ENCODE measurements around the gene NBEAL1. TPM values are rescaled to one million over a fixed set of nuclear protein-coding genes. Genes with fewer than 3 reads are reported as not detected.
"Not testable (repeated sequence)": the region's sequence is repeated elsewhere in the genome, so short reads cannot be mapped to it uniquely, and the experiment has no call there.

NBEAL1 gene
- 10 to 100 TPM; 12.9 to 16.0 TPM for total RNA-seq

DNA sequence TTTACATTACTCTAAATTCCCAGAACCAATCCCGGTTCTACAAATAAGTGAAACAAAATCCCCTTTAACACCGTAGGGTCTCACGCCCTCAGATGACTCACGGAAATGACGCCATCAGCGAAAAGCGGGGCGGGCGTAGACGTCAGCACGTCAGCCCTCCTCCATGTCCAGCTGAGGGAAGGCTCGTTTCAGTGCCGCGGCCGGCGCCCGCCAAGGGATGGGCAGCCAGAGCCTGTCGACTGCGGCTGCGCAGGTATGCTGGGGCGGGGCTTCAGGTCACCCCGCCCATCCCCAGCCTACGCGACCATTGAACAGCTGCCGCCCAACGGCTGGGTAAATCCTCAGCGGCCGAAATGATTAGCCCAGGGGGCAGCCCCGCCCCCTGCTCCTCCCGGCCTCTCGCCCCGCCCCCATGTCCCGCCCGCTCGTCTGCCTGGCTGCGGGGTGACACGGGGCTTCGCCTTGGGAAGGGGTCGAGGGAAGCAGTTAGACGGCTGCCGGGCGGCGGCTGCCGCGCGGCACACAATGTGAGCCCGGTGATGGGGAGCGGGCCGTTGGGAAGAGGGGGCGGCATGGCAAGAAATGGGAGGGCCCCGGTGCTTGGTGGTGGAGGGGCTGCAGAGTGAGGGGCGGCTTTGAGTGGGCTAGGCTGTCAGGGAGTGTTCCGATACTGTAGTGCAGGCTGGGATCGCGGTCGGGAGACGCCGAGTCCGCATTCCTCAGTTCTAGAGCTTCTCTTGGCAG is at the start of gene NBEAL1:
Gene NBEAL1, plus strand, starts transcription at position 420 of the 744 bp plus-strand sequence. CDS start 1,510 bp downstream, outside the sequence.
- peaks cover 45% of the 10 kb centered on the region for H3K4me1 Mint-ChIP-seq (ENCODE audit: low read depth)
- H3K36me3 Mint-ChIP-seq (ENCODE audit: insufficient read depth in 2 of 2): peaks cover 0 to 2% of the 10 kb centered on the region in 2 donors
- H3K4me3 Mint-ChIP-seq: peak within 1 kb of the TSS; percentile 92 to 99
- DNase-seq (peak; percentile 97 to 99), ATAC-seq (replicated peaks in 1 of 2) (peak; percentile 95 to 96)
- H3K27me3 Mint-ChIP-seq (ENCODE audit: low read depth): peaks cover 9% of the 10 kb centered on the region
- H3K9me3 Mint-ChIP-seq: no peaks in the 10 kb centered on the region
- H3K27ac Mint-ChIP-seq: peak within 1 kb of the TSS; percentile 96

DNA sequence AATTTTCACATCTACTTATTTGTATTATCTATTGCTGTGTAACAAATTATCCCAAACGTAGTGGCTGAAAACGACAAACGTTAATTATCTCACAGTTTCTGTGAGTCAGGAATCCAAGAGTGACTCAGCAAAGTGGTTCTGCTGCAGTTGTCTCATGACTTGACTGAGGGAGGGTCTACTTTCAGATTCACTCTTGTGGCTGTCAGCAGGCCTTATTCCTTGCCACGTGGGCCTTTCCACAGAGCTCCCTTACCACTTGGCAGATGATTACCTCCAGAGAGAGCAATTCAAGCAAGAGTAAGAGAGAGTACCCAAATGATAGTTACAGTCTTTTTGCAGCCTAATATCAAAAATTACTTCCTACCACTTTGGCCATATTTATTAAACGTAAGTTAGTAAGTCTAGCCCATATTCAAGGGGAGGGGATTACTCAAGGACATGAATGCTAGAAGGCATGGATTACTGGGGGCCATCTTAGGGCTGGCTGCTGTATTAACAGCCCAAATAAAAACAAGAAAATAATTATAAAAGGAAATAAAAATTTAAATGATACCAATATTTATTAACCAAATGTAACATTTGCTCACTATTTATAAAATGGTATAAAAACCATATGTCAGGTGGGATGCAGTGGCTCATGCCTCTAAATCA is 48.7 kb upstream of the NBEAL1 start:
- DNase-seq: peak; percentile 32 to 37
- Mint-ChIP-seq H3K9me3 (no peaks in the 10 kb centered on the region), H3K4me3 (no peak overlapping the region), H3K27me3 (ENCODE audit: low read depth) (no peaks in the 10 kb centered on the region), H3K4me1 (ENCODE audit: low read depth) (peaks cover 5% of the 10 kb centered on the region), H3K27ac (no peak overlapping the region), H3K36me3 (ENCODE audit: insufficient read depth in 2 of 2) (no peaks in the 10 kb centered on the region)
- peak; percentile 81 to 97 for ATAC-seq (replicated peaks in 1 of 2)

DNA sequence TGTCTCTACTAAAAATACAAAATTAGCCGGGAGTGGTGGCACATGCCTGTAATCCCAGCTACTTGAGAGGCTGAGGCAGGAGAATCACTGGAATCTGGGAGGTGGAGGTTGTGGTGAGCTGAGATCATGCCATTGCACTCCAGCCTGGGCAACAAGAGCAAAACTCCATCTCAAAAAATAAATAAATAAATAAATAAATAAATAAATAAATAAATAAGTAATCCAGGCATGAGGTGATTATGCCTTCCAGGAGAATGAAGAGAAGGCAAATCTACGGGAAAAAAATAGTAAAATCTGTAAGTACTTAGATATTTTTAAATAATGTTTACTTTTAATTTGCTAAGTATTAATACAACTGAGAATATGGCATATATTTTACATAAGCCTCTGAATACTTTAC is 45.3 kb upstream of the NBEAL1 start:
- not testable (repeated sequence) for ATAC-seq (replicated peaks in 1 of 2); H3K27ac Mint-ChIP-seq

DNA sequence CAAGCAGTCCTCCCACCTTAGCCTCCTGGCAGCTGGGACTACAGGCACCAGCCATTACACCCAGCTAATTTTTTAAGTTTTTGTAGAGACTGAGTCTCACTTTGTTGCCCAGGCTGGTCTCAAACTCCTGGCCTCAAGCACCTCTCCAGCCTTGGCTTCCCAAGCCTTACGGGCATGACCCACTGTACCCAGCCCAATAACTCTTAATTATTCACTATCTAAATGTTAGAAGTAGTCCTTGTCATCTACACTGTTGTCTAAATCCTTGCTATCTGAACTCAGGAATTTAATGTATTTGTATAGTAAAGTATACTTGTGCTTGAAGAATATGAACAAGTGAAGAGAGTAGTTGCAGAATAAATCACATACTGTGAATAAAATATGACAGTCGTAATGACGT is 37.9 kb upstream of the NBEAL1 start:
- DNase-seq (no peak), ATAC-seq (replicated peaks in 1 of 2) (no peak)
- Mint-ChIP-seq H3K9me3 (no peaks in the 10 kb centered on the region), H3K4me1 (ENCODE audit: low read depth) (no peaks in the 10 kb centered on the region), H3K27ac (no peak overlapping the region), H3K27me3 (ENCODE audit: low read depth) (no peaks in the 10 kb centered on the region), H3K4me3 (no peak overlapping the region), H3K36me3 (ENCODE audit: insufficient read depth in 2 of 2) (no peaks in the 10 kb centered on the region)

More for the DNA sequence above, 45.3 kb upstream of the NBEAL1 start:
- H3K4me3 Mint-ChIP-seq; H3K4me1 Mint-ChIP-seq (ENCODE audit: low read depth); H3K36me3 Mint-ChIP-seq (ENCODE audit: insufficient read depth in 2 of 2); DNase-seq; H3K9me3 Mint-ChIP-seq; H3K27me3 Mint-ChIP-seq (ENCODE audit: low read depth): not testable (repeated sequence)

DNA sequence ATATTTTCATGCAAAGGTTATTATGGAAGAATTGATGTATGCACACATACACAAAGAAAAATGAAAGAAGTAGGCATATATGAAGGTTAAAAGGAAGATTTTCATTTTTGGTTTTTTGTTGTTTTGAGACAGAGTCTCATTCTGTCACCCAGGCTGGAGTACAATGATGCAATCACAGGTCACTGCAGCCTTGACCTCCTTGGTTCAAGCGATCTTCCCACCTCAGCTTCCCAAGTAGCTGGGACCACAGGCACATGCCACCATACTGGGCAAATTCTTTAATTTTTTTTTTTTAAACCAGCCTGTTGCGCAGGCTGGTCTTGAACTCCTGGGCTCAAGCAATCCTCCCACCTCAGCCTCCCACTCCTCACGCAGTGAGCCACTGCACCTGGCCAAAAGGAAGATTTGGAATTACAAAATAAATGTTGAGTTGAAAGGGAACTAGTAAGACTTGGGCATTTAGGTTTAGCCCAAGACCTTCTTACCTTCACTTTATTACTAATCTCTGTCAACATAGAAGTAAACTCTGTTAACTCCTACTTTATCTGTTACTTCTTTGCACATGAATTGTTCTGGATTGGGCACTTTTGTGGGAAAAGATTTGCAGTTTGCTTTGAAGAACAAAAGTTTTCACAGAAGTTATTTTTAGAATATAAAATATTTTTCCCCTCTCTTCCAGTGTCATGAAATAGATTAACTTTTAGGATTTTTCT is 31.7 kb upstream of the NBEAL1 start:
- H3K36me3 Mint-ChIP-seq (ENCODE audit: insufficient read depth in 2 of 2): no peaks in the 10 kb centered on the region
- H3K4me3 Mint-ChIP-seq: no peak overlapping the region
- no peaks in the 10 kb centered on the region for H3K9me3 Mint-ChIP-seq
- no peaks in the 10 kb centered on the region for H3K27me3 Mint-ChIP-seq (ENCODE audit: low read depth)
- ATAC-seq (replicated peaks in 1 of 2) (no peak), DNase-seq (no peak)
- H3K4me1 Mint-ChIP-seq (ENCODE audit: low read depth): no peaks in the 10 kb centered on the region
- H3K27ac Mint-ChIP-seq: no peak overlapping the region

DNA sequence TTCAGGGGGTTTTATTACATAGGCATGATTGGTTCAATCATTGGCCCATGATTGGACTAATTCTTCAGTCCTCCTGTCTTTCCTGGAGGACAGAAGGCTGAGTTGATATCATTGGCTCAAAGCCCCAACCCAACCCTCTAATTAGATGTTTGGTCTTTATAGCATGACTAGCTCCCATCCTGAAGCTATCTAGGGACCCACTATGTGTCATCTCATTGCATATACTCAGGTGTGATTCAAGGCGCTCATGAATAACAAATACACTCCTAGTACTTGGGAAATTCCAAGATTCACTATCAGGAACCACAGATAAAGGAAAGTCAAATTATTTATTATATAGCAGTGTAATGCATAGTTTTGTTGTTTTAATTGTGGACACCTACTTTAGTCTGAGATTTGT is 24.9 kb upstream of the NBEAL1 start:
- DNase-seq (no peak), ATAC-seq (replicated peaks in 1 of 2) (no peak)
- Mint-ChIP-seq H3K36me3 (ENCODE audit: insufficient read depth in 2 of 2) (no peaks in the 10 kb centered on the region), H3K4me1 (ENCODE audit: low read depth) (no peaks in the 10 kb centered on the region), H3K9me3 (no peaks in the 10 kb centered on the region), H3K27ac (no peak overlapping the region), H3K27me3 (ENCODE audit: low read depth) (no peaks in the 10 kb centered on the region), H3K4me3 (no peak overlapping the region)

DNA sequence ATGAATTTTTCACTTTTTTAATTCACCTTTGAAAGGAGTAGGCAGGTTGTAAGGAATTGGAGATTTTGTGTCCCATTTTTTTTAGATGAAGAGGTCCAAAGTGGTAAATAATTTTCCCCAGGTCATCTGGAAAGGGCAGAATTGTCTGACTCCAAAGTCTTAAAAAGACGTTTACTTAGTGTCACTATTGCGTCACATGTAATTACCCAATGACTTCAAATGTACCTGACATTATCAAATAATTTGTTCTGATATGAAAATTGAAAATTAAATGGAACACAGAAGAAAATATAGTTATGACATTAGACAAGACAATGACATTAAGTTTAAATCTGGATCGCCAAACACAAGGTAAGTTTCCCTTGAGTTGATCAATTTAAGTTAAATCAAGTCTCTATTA is 24.2 kb upstream of the NBEAL1 start:
- H3K27me3 Mint-ChIP-seq (ENCODE audit: low read depth): no peaks in the 10 kb centered on the region
- no peak overlapping the region for H3K4me3 Mint-ChIP-seq
- ATAC-seq (replicated peaks in 1 of 2) (no peak), DNase-seq (no peak)
- no peaks in the 10 kb centered on the region for H3K36me3 Mint-ChIP-seq (ENCODE audit: insufficient read depth in 2 of 2)
- H3K9me3 Mint-ChIP-seq: no peaks in the 10 kb centered on the region
- no peaks in the 10 kb centered on the region for H3K4me1 Mint-ChIP-seq (ENCODE audit: low read depth)
- H3K27ac Mint-ChIP-seq: no peak overlapping the region

DNA sequence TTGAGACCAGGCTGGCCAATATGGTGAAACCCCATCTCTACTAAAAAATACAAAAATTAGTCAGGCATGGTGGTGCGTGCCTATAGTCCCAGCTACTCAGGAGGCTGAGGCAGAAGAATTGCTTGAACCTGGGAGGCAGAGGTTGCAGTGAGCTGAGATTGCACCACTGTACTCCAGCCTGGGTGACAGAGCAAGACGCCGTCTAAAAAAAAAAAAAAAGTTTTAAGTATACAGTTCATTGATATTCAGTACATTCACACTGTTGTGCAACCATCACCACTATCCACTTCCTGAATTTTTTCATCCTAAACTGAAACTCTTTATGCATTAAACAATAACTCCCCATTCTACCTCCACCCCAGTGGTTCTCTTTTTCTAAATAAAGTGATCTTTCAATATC is 17.6 kb upstream of the NBEAL1 start:
- not testable (repeated sequence) for H3K4me1 Mint-ChIP-seq (ENCODE audit: low read depth); H3K27me3 Mint-ChIP-seq (ENCODE audit: low read depth); DNase-seq; H3K27ac Mint-ChIP-seq; H3K9me3 Mint-ChIP-seq; ATAC-seq (replicated peaks in 1 of 2); H3K4me3 Mint-ChIP-seq; H3K36me3 Mint-ChIP-seq (ENCODE audit: insufficient read depth in 2 of 2)

DNA sequence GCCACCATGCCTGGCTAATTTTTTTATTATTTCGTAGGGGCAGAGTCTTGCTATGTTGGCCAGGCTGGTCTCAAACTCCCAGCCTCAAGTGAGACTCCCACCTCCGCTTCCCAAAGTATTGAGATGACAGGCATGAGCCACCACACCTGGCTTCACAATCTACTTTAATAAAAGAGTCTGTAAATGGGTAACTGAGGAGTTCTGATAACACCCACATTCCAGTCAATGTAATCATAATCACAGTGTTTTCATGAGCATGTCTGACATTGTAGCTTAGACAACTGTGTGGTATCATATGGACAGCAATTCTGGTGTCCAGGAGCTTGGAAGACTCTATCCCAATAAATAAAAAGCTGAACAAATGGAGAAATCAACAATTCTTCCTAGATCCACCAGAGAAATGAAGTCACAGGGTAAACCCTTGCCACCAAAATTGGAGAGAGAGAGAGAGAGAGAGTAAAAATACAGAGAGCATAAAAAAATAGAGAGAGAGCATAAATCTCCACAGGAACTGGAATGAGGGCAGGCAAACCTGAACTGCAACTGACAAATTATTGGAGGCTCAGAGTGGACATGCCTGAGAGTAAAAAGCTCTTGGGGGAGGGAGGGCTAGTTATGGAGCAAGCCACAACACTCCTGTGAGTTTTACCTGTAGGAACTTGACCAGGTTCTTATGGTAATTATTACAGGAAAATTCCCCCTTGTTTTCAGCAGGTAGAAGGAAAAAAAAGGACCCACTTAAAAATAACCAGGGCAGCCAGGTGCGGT is 12.4 kb upstream of the NBEAL1 start:
- ATAC-seq (replicated peaks in 1 of 2) (no peak), DNase-seq (no peak)
- Mint-ChIP-seq H3K4me1 (ENCODE audit: low read depth) (no peaks in the 10 kb centered on the region), H3K36me3 (ENCODE audit: insufficient read depth in 2 of 2) (no peaks in the 10 kb centered on the region), H3K27me3 (ENCODE audit: low read depth) (no peaks in the 10 kb centered on the region), H3K9me3 (no peaks in the 10 kb centered on the region), H3K27ac (no peak overlapping the region), H3K4me3 (no peak overlapping the region)

DNA sequence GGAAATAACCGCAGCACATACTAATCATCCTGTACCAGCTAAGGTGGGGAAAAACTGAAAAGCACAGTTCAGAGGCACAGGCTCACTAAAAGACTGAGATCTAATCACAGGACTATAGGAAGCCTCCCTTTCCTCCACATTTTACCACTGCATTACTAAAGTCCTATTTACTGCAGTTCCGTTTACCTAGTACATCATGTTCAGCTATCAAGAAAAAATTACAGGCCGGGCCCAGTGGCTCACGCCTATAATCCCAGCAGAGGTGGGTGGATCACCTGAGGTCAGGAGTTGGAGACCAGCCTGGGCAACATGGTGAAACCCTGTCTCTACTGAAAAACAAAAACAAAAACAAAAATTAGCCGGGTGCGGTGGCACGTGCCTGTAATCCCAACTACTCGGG is 11.0 kb upstream of the NBEAL1 start:
- Mint-ChIP-seq H3K4me3 (no peak overlapping the region), H3K27me3 (ENCODE audit: low read depth) (no peaks in the 10 kb centered on the region), H3K9me3 (no peaks in the 10 kb centered on the region), H3K36me3 (ENCODE audit: insufficient read depth in 2 of 2) (no peaks in the 10 kb centered on the region), H3K27ac (no peak overlapping the region), H3K4me1 (ENCODE audit: low read depth) (no peaks in the 10 kb centered on the region)
- DNase-seq (no peak), ATAC-seq (replicated peaks in 1 of 2) (no peak)

DNA sequence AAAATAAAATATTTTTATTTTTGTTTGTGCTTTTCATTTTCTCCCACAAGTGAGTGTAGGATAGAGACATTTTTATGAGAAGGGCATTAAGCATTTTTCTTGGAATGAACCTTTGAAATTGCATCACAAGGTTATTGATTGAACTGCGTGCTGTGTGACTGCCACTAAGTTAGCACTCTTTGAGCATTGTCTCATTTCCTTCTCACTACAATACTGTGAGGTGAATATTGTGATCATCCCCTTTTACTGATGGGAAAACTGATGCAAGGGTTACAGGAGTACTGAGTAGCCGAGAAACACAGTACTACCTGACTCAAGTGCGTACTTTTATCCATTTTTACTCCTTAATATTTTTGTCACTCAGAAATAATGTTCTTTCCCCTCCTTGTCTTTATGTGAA is 2.0 kb downstream of the NBEAL1 start:
- no peak for DNase-seq
- peaks cover 45% of the 10 kb centered on the region for H3K4me1 Mint-ChIP-seq (ENCODE audit: low read depth)
- H3K27me3 Mint-ChIP-seq (ENCODE audit: low read depth): no peaks in the 10 kb centered on the region
- no peak overlapping the region for H3K27ac Mint-ChIP-seq
- peaks cover 0 to 2% of the 10 kb centered on the region in 2 donors for H3K36me3 Mint-ChIP-seq (ENCODE audit: insufficient read depth in 2 of 2)
- no peak for ATAC-seq (replicated peaks in 1 of 2)
- no peaks in the 10 kb centered on the region for H3K9me3 Mint-ChIP-seq
- H3K4me3 Mint-ChIP-seq: peak overlapping the region; percentile 25 to 69

DNA sequence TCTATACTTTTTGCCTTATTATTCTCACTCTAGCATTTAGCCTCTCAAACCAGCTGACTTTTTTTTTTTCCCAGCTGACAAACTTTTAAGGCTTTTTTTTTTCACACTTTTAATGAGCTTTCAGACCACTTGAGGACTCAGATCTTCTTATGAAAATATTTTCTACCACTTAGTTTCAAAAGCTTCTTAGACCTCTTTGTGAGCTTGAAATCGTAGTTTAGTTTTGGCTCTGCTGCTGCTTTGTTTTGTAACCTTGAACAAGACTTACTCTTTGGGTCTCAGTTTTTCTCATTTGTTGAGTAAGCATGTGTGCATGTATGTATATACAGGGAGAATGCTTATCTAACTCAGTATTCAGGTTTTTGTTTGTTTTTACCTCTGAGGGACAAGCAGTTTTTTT is 3.5 kb downstream of the NBEAL1 start:
- Mint-ChIP-seq H3K36me3 (ENCODE audit: insufficient read depth in 2 of 2) (peaks cover 0 to 2% of the 10 kb centered on the region in 2 donors), H3K27me3 (ENCODE audit: low read depth) (no peaks in the 10 kb centered on the region), H3K27ac (peak overlapping the region; percentile 52), H3K9me3 (no peaks in the 10 kb centered on the region), H3K4me3 (peak overlapping the region; percentile 41 to 75), H3K4me1 (ENCODE audit: low read depth) (peaks cover 45% of the 10 kb centered on the region)
- DNase-seq (no peak), ATAC-seq (replicated peaks in 1 of 2) (no peak)

DNA sequence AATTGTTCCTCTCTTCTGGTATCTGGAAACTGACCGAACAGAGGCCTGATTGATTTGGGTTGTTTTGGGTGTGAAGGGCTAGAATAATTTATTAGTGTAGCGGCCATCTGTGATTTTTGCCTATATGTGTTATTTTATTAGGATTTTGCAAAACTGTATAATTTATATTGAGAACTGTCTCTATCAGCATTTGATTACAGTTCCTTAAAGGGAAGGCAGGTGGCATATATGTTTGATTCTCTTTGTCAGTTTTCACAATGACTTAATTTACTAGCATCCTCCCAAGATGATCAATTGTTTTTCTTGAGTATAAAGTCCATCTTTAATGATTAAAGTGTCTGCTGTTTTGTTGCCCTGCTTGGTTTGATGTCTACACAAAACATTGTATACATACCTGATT is 4.5 kb downstream of the NBEAL1 start:
- H3K4me1 Mint-ChIP-seq (ENCODE audit: low read depth): peaks cover 40% of the 10 kb centered on the region
- ATAC-seq (replicated peaks in 1 of 2): no peak
- peaks cover 0 to 2% of the 10 kb centered on the region in 2 donors for H3K36me3 Mint-ChIP-seq (ENCODE audit: insufficient read depth in 2 of 2)
- no peak for DNase-seq
- peak overlapping the region; percentile 6 to 72 for H3K4me3 Mint-ChIP-seq
- no peak overlapping the region for H3K27ac Mint-ChIP-seq
- no peaks in the 10 kb centered on the region for H3K9me3 Mint-ChIP-seq
- no peaks in the 10 kb centered on the region for H3K27me3 Mint-ChIP-seq (ENCODE audit: low read depth)

Data from activated T-cell treated with anti-CD3 and anti-CD28 coated beads, Interleukin-2, amount 50 U/mL, for 72 hours (primary cell).